Fibroblast of gingiva (primary cell): ENCODE data around the gene RASSF4.

Experiments used
- DNase-seq: peaks from one replicate; pipeline ENCODE4 v3.0.0-alpha.2; 2011; ENCODE audit warnings: low read depth

RASSF4 gene

GRCh38 chr10:44988957-44989585 is 29.5 kb downstream of the RASSF4 start:
- no peak for DNase-seq

- no peak for DNase-seq
Measured at GRCh38 chr10:44989597-44990301, 30.1 kb downstream of the RASSF4 start.

GRCh38 chr10:44990302-44990655 is 30.7 kb downstream of the RASSF4 start:
- no peak for DNase-seq

- DNase-seq: no peak
Measured at GRCh38 chr10:44990965-44991364, 31.4 kb downstream of the RASSF4 start.

- no peak for DNase-seq
Measured at GRCh38 chr10:44991571-44991970, 32.0 kb downstream of the RASSF4 start.

- no peak for DNase-seq
Measured at GRCh38 chr10:44992070-44992731, 32.6 kb downstream of the RASSF4 start.

- no peak for DNase-seq
Measured at GRCh38 chr10:44992732-44993225, 33.2 kb downstream of the RASSF4 start.

GRCh38 chr10:44993226-44993921 is 33.8 kb downstream of the RASSF4 start:
- DNase-seq: no peak

- DNase-seq: peak; percentile 71
Measured at GRCh38 chr10:44993922-44994751, 34.5 kb downstream of the RASSF4 start.

GRCh38 chr10:44994752-44995530 is 35.3 kb downstream of the RASSF4 start:
- DNase-seq: no peak

- DNase-seq: no peak
Measured at GRCh38 chr10:44995581-44995913, 35.9 kb downstream of the RASSF4 start.

- DNase-seq: peak; percentile 91
Measured at GRCh38 chr10:44995914-44996669, 36.5 kb downstream of the RASSF4 start.

- DNase-seq: no peak
Measured at GRCh38 chr10:44997105-44997748, 37.6 kb downstream of the RASSF4 start.

GRCh38 chr10:44998146-44998631 is 38.6 kb downstream of the RASSF4 start:
- DNase-seq: peak; percentile 67

GRCh38 chr10:45000138-45000751 is 40.6 kb downstream of the RASSF4 start:
- DNase-seq: peak; percentile 97

- DNase-seq: peak; percentile 67
Measured at GRCh38 chr10:45000752-45001380, 41.3 kb downstream of the RASSF4 start, which contains the start of gene ZNF22. Gene ZNF22 (plus strand): TSS chr10:45000923. CDS start chr10:45003369, 2,446 bp downstream.

- peak; percentile 88 for DNase-seq
Measured at GRCh38 chr10:45001381-45002148, 42.0 kb downstream of the RASSF4 start.
